ENCODE data around the gene ADM2.

The ADM2 gene

DNA sequence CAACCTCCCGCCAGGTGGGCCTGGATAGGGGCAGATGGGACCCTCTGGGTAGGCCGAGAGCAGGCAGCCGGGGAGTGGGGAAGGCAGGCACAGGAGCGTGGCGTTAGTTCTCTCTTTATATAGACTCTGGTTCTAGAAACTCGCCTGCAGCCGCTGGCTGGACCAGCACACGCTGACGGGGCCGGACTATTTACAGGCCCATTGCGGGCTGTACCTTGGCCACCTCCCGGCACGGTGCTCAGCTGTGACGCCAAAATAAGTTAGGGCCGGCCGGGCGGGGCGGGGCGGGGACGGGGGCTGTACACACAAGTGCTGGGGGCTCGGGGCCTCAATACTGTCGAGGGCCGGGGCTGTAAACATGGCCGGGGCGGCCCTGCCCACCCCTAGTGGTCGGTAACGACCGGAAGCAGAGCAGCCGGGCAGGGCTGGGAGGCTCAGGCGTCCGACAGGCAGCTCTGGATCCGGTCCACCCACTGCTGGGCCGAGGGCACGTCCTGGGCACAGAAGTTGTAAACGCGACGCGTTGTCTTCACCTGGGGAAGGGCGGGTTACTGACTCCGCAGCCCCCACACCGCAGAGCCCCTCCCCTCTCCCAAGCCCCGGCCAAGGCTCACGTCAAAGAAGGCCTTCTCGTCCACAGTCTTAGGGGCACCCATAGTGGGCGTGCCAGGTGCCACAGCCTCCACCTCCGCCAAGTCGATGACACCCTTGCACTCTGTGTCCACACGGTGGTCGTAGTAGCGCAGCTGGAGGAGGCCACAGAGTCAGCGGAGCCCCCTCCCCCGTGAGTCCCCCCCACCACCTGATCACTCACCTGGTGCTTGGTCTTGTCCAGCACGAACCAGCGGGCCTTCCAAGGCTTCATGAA lies 34.4 kb upstream of the ADM2 start (continued):
- no peak for TF ChIP-seq TSHZ2 (CRISPR knock-in tag; IDR thresholded peaks at IDR 0.05)
- TF ChIP-seq, protein P1, sequence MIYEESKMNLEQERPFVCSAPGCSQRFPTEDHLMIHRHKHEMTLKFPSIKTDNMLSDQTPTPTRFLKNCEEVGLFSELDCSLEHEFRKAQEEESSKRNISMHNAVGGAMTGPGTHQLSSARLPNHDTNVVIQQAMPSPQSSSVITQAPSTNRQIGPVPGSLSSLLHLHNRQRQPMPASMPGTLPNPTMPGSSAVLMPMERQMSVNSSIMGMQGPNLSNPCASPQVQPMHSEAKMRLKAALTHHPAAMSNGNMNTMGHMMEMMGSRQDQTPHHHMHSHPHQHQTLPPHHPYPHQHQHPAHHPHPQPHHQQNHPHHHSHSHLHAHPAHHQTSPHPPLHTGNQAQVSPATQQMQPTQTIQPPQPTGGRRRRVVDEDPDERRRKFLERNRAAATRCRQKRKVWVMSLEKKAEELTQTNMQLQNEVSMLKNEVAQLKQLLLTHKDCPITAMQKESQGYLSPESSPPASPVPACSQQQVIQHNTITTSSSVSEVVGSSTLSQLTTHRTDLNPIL (CRISPR knock-in tag; IDR thresholded peaks at IDR 0.05; ENCODE audit: low read depth), result no peak

DNA sequence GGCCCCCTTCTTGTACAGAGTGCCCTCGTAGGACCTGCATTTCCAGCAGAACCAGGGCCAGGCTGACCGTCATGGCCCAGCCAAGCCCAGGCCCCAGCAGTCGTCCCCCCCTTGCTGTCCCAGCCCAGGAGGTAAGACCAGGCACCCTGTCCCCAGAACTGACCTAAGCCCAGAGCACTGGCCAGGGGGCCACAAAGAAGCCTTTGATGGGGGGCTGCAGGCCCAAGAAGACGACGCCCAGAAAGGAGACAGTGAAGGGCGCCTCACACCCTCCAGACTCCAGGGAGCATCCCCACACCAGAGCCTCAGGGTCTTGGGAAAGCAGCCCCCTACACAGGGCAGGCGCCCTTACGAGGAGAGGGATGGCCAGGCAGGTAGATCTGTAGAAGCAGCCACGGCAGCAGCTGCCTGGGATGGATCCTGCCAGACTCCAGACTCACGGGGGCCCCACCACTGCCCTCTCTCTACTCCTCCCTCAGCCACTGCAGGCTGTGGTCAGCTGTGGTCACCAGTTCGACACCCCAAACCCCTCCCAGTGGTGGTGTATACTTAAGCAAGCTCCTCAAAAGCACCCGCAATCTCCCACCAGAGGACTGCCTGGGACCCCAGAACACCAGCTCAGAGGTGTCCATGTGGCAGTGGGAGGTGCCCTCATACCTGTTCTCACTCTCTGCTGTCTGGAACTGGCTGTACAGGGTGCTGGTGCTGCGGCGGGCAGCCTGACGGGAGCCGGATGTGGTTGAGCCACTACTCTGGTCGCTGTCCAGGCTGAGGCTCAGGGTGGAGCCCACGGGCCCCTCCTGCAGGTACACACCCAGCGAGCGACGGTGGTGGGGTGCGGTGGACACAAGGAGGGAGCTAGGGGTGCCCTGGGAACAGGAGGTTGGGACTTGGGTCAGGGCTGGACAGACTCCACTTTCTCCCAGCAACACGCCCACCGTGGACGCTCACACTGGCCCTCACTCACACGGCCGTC lies 33.5 kb upstream of the ADM2 start:
- TF ChIP-seq ISL1 (CRISPR knock-in tag; IDR thresholded peaks at IDR 0.05) (no peak), TCF4 (CRISPR knock-in tag; IDR thresholded peaks at IDR 0.05; ENCODE audit: borderline replicate concordance) (no peak), BACH2 (CRISPR knock-in tag; IDR thresholded peaks at IDR 0.05; ENCODE audit: borderline replicate concordance) (no peak), OSR1 (CRISPR knock-in tag; IDR thresholded peaks at IDR 0.05) (no peak), ZC3H10 (CRISPR knock-in tag; IDR thresholded peaks at IDR 0.05) (no peak), ARNTL (CRISPR knock-in tag; IDR thresholded peaks at IDR 0.05; ENCODE audit: borderline replicate concordance, low read depth) (no peak)
- TF ChIP-seq, protein P2, sequence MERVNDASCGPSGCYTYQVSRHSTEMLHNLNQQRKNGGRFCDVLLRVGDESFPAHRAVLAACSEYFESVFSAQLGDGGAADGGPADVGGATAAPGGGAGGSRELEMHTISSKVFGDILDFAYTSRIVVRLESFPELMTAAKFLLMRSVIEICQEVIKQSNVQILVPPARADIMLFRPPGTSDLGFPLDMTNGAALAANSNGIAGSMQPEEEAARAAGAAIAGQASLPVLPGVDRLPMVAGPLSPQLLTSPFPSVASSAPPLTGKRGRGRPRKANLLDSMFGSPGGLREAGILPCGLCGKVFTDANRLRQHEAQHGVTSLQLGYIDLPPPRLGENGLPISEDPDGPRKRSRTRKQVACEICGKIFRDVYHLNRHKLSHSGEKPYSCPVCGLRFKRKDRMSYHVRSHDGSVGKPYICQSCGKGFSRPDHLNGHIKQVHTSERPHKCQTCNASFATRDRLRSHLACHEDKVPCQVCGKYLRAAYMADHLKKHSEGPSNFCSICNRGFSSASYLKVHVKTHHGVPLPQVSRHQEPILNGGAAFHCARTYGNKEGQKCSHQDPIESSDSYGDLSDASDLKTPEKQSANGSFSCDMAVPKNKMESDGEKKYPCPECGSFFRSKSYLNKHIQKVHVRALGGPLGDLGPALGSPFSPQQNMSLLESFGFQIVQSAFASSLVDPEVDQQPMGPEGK (CRISPR knock-in tag; IDR thresholded peaks at IDR 0.05; ENCODE audit: borderline replicate concordance), result no peak
- TF ChIP-seq, protein P1 (CRISPR knock-in tag; IDR thresholded peaks at IDR 0.05; ENCODE audit: low read depth), result no peak
- ATAC-seq, result no peak

- no peak for ATAC-seq
- no peak for TF ChIP-seq TCF4 (CRISPR knock-in tag; IDR thresholded peaks at IDR 0.05; ENCODE audit: borderline replicate concordance)
- TF ChIP-seq TSHZ2 (CRISPR knock-in tag; IDR thresholded peaks at IDR 0.05), result no peak
- TF ChIP-seq ISL1 (CRISPR knock-in tag; IDR thresholded peaks at IDR 0.05), result no peak
- TF ChIP-seq BACH2 (CRISPR knock-in tag; IDR thresholded peaks at IDR 0.05; ENCODE audit: borderline replicate concordance), result no peak
- TF ChIP-seq ZFP30 (CRISPR knock-in tag; IDR thresholded peaks at IDR 0.05), result no peak
- no peak for TF ChIP-seq ZNF8 (CRISPR knock-in tag; IDR thresholded peaks at IDR 0.05)
- no peak for TF ChIP-seq PPARA (CRISPR knock-in tag; IDR thresholded peaks at IDR 0.05; ENCODE audit: borderline replicate concordance)
- no peak for TF ChIP-seq POU6F1 (CRISPR knock-in tag; IDR thresholded peaks at IDR 0.05; ENCODE audit: borderline replicate concordance, low read depth)
- no peak for TF ChIP-seq ZNF565 (CRISPR knock-in tag; conservative IDR thresholded peaks at IDR 0.05; ENCODE audit: low read depth)
- TF ChIP-seq SNAI2 (CRISPR knock-in tag; IDR thresholded peaks at IDR 0.05), result no peak
- no peak for TF ChIP-seq ZC3H10 (CRISPR knock-in tag; IDR thresholded peaks at IDR 0.05)
- TF ChIP-seq TOX (CRISPR knock-in tag; IDR thresholded peaks at IDR 0.05; ENCODE audit: borderline replicate concordance), result no peak
- no peak for TF ChIP-seq OSR1 (CRISPR knock-in tag; IDR thresholded peaks at IDR 0.05)
- TF ChIP-seq ZNF70 (CRISPR knock-in tag; IDR thresholded peaks at IDR 0.05), result no peak
- TF ChIP-seq CSRNP3 (CRISPR knock-in tag; IDR thresholded peaks at IDR 0.05), result no peak
- no peak for TF ChIP-seq RARB (CRISPR knock-in tag; IDR thresholded peaks at IDR 0.05)
Measured at GRCh38 chr22:50452649-50453048, 28.7 kb upstream of the ADM2 start.

Data from SK-N-SH treated with all-trans-retinoic acid at 6 μM for 48 hours (cell line).